Measurements from ENCODE around the gene LRRC2. TPM values are rescaled to one million over a fixed set of nuclear protein-coding genes. Genes with fewer than 3 reads are reported as not detected.

LRRC2 gene
- total RNA-seq, 1 donor from 2014 or later = 114 TPM

- no peak overlapping the region for H3K4me3 ChIP-seq
- TF ChIP-seq CTCF (IDR thresholded peaks at IDR 0.05; ENCODE audit: borderline replicate concordance) = no peak
- H3K4me1 ChIP-seq = peaks cover 30% of the 10 kb centered on the region
- H3K9me3 ChIP-seq (replicated peaks) = peaks cover 1% of the 10 kb centered on the region
- intact Hi-C loops (cut with micrococcal nuclease) = no loop called here
- no peaks in the 10 kb centered on the region for H3K36me3 ChIP-seq
- H3K27ac ChIP-seq (replicated peaks) = no peak overlapping the region
- DNase-seq = no peak
- H3K27me3 ChIP-seq (ENCODE audit: low read depth) = peaks cover 18% of the 10 kb centered on the region
These were observed 8.9 kb upstream of the LRRC2 start for GRCh38 chr3:46574881-46575576.

GRCh38 chr3:46574243-46574646 lies 8.1 kb upstream of the LRRC2 start:
- Histone ChIP-seq H3K27ac (replicated peaks) (no peak overlapping the region), H3K4me1 (peaks cover 27% of the 10 kb centered on the region), H3K9me3 (replicated peaks) (peaks cover 9% of the 10 kb centered on the region), H3K4me3 (no peak overlapping the region), H3K36me3 (no peaks in the 10 kb centered on the region), H3K27me3 (ENCODE audit: low read depth) (peaks cover 18% of the 10 kb centered on the region)
- no peak for TF ChIP-seq CTCF (IDR thresholded peaks at IDR 0.05; ENCODE audit: borderline replicate concordance)
- intact Hi-C loops (cut with micrococcal nuclease) = no loop called here
- no peak for DNase-seq

DNA sequence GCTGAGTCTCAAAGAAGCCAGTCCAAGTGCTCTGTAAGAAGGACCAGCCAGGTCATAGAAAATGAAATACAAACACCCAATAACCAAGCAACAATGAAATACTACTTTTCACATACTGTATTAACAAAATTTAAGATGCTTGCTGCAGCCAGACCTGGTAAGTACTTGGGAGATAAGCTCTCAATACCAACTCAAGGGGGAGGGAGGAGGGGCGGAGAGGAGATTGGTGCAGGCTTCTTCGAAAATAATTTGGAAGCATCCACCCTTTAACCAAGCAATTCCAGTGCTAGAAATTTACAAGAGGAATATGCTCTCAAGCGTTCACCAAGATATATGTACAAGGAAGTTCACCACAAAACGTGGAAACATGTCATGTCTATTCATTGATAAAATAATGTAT lies 7.6 kb upstream of the LRRC2 start:
- Histone ChIP-seq H3K4me3 (no peak overlapping the region), H3K27me3 (ENCODE audit: low read depth) (peaks cover 18% of the 10 kb centered on the region), H3K27ac (replicated peaks) (no peak overlapping the region), H3K9me3 (replicated peaks) (peaks cover 11% of the 10 kb centered on the region), H3K36me3 (no peaks in the 10 kb centered on the region), H3K4me1 (peaks cover 26% of the 10 kb centered on the region)
- intact Hi-C loops (cut with micrococcal nuclease) = no loop called here
- TF ChIP-seq CTCF (IDR thresholded peaks at IDR 0.05; ENCODE audit: borderline replicate concordance) = no peak
- no peak for DNase-seq

- Histone ChIP-seq H3K4me3 (no peak overlapping the region), H3K36me3 (no peaks in the 10 kb centered on the region), H3K4me1 (peaks cover 18% of the 10 kb centered on the region), H3K9me3 (replicated peaks) (peaks cover 11% of the 10 kb centered on the region), H3K27ac (replicated peaks) (no peak overlapping the region), H3K27me3 (ENCODE audit: low read depth) (peaks cover 14% of the 10 kb centered on the region)
- intact Hi-C loops (cut with micrococcal nuclease) = no loop called here
- no peak for DNase-seq
- no peak for TF ChIP-seq CTCF (IDR thresholded peaks at IDR 0.05; ENCODE audit: borderline replicate concordance)
These were observed 5.6 kb upstream of the LRRC2 start for GRCh38 chr3:46571684-46572083.

- peak overlapping the region; percentile 78 for H3K4me3 ChIP-seq
- peak; percentile 37 for TF ChIP-seq CTCF (IDR thresholded peaks at IDR 0.05; ENCODE audit: borderline replicate concordance)
- peak overlapping the region; percentile 97 for H3K27ac ChIP-seq (replicated peaks)
- intact Hi-C loops (cut with micrococcal nuclease) = no loop called here
- DNase-seq = peak; percentile 63
- no peaks in the 10 kb centered on the region for H3K36me3 ChIP-seq
- H3K4me1 ChIP-seq = peaks cover 39% of the 10 kb centered on the region
- H3K27me3 ChIP-seq (ENCODE audit: low read depth) = peaks cover 7% of the 10 kb centered on the region
- H3K9me3 ChIP-seq (replicated peaks) = peaks cover 14% of the 10 kb centered on the region
These were observed 479 bp downstream of the LRRC2 start for GRCh38 chr3:46565607-46566039.

Data from left ventricle myocardium inferior (tissue), 1 donor.